Measurements from ENCODE around the gene GAS1.

Gene GAS1

DNA sequence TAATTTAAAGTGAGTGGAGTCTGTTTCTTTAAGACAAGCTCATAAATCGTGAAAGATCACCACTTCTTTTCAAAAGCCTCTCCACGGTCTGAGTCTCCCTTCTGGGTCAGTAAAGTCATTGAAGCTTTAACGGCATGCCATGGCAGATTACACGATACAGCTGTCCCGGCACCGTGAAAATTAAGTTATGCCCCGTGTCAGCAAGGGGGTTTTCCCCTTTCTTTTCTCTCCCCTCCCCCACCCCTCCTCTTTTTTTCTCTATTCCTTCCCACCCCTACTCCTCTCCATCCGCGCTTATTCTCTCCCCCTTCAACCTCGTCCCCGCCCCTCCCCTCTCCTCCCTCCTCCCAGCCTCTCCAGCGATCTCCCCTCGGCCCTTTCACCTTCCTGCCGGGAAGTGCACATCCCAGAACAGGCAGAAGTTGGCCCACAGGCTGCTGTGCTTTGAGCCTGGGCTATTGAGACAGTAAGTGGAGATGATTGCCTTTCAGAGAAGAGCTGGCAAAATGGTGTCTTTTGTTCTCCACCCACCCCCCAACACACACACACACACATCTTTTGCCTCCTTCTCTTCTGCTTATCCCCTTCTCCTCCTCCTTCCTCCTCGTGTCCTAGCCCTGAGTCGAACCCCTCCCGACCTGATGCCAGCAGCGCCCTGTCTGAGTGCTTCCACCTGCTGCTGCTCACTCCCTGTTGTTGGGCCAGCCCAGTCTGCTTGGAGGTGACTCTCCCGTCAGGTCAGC, 44.1 kb downstream of the GAS1 start:
- no peak for DNase-seq (ENCODE audit: low spot score)
- in situ Hi-C loops (cut with MboI; ENCODE audit: low pct_unique_long_range_greater_than_20kb, low sequenced_read_pairs, unreplicated experiment) = no loop called here

DNA sequence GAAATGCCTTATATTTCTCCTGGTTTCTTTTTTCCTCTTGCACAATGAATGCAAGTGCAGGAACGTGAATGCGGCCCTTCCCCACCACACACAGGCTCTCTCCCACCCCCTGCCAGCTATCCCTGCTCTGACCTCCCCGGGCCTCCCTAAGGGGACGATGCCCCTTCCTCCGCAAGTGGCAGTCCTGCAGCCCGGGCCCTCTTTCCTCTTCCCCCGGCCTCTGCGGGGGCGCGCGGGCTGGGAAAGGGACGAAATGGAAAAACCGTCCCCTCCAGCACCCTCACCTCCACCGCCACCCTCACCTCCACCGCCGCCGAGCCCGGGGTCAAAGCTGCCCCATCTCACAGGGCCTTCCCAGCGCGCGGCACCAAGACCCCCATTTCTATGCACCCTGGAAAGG, 44.7 kb downstream of the GAS1 start:
- in situ Hi-C loops (cut with MboI; ENCODE audit: low pct_unique_long_range_greater_than_20kb, low sequenced_read_pairs, unreplicated experiment) = no loop called here
- no peak for DNase-seq (ENCODE audit: low spot score)
- TF ChIP-seq, protein P1, sequence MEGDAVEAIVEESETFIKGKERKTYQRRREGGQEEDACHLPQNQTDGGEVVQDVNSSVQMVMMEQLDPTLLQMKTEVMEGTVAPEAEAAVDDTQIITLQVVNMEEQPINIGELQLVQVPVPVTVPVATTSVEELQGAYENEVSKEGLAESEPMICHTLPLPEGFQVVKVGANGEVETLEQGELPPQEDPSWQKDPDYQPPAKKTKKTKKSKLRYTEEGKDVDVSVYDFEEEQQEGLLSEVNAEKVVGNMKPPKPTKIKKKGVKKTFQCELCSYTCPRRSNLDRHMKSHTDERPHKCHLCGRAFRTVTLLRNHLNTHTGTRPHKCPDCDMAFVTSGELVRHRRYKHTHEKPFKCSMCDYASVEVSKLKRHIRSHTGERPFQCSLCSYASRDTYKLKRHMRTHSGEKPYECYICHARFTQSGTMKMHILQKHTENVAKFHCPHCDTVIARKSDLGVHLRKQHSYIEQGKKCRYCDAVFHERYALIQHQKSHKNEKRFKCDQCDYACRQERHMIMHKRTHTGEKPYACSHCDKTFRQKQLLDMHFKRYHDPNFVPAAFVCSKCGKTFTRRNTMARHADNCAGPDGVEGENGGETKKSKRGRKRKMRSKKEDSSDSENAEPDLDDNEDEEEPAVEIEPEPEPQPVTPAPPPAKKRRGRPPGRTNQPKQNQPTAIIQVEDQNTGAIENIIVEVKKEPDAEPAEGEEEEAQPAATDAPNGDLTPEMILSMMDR (IDR thresholded peaks at IDR 0.05; ENCODE audit: extremely low read depth, insufficient read depth, missing control alignments) = no peak

More for the DNA sequence above, 44.1 kb downstream of the GAS1 start:
- TF ChIP-seq, protein P1 (IDR thresholded peaks at IDR 0.05; ENCODE audit: extremely low read depth, insufficient read depth, missing control alignments) = no peak

DNA sequence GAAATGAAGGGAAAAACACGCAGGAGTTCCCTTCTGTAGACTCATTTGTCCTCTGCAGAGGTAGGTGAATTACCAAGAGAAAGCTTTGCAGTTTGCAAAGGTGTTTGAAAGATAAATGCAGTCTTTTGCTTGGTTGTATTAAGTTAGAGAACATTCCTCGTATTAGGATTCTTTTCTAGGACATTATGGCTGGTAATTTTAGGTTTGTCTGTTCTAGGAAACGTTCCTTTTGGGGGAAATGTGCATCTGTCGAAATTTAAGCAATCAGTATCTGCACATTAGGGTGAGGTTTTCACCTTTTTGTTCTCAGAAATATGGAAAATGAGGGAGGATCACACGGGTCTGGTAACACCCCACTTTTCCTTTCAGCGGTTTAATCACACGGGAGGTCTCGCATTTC, 45.1 kb downstream of the GAS1 start:
- in situ Hi-C loops (cut with MboI; ENCODE audit: low pct_unique_long_range_greater_than_20kb, low sequenced_read_pairs, unreplicated experiment) = no loop called here
- TF ChIP-seq, protein P1 (IDR thresholded peaks at IDR 0.05; ENCODE audit: extremely low read depth, insufficient read depth, missing control alignments) = no peak
- no peak for DNase-seq (ENCODE audit: low spot score)

DNA sequence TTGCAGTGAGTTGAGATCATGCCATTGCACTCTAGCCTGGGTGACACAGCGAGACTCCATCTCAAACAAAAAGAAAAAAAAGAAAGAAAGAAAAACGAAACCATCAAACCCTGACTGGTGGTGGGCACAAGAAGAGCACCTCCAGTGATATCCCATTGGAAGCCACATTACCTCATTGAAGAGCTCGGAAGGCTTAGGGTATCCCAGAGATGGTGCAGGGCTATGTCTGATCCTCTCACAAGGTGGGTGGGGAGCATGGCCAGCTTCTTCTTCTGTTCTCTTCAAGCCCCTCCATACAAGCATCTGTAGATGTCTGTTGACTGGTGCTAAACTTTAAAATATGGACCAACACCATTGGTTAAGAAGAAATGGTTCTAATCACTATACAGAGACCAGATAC, 45.8 kb downstream of the GAS1 start:
- no peak for DNase-seq (ENCODE audit: low spot score)
- TF ChIP-seq, protein P1 (IDR thresholded peaks at IDR 0.05; ENCODE audit: extremely low read depth, insufficient read depth, missing control alignments) = no peak
- in situ Hi-C loops (cut with MboI; ENCODE audit: low pct_unique_long_range_greater_than_20kb, low sequenced_read_pairs, unreplicated experiment) = no loop called here
